Measurements from ENCODE around the gene GSK3A. TPM values are rescaled to one million over a fixed set of nuclear protein-coding genes. Genes with fewer than 3 reads are reported as not detected.

Gene GSK3A
- total and polyA plus RNA-seq, 9 of the 15 experiments (the other 6 are each of a cell fraction or from before 2014, with no cell fraction given) = 0.62 to 90.7 (median 33.3) TPM

DNA sequence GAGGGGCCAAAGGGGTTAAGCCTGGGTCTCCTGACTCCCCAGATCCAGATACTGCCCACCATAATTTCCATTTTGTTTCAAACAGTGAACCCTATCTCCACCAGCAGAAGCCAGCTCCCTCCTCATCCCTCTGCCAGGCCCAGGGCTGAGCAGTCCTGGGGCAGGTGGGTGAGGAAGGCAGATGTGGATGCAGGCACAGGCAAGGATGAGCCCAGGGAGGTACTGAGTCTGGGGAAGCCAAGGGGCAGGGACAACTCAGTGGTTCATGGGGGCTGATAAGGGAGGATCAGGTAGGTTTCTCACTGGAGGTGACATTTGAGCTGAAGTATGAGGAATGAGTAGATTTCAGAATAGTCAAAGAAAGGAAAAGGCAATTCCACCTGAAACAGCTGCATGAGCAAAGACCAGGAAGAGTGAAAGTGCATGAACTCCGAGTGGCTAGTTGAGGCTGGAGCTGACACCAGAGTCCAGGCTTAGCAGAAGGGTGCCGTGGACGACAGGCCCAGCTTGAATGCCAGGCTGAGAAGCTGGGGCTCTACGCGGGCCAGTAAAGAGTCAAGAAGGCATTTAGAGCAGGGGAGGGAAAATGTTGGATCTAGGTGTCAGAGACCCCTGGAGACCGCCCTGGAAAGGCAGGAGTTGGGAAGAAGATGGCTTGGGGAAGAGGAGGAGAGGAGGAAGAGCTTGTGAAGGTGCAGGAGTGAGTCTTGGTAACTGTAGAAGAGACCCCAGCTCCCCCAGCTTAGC, 36.9 kb upstream of the GSK3A start (continued):
- TF ChIP-seq, protein P1, sequence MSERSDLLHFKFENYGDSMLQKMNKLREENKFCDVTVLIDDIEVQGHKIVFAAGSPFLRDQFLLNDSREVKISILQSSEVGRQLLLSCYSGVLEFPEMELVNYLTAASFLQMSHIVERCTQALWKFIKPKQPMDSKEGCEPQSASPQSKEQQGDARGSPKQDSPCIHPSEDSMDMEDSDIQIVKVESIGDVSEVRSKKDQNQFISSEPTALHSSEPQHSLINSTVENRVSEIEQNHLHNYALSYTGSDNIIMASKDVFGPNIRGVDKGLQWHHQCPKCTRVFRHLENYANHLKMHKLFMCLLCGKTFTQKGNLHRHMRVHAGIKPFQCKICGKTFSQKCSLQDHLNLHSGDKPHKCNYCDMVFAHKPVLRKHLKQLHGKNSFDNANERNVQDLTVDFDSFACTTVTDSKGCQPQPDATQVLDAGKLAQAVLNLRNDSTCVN (CRISPR knock-in tag; IDR thresholded peaks at IDR 0.05) = 0 out of 2 replicates have a peak, but pooled peaks have one; percentile 14
- TF ChIP-seq SUPT5H (IDR thresholded peaks at IDR 0.05) = 0 out of 2 replicates have a peak, but pooled peaks have one; percentile 40
- no peak for TF ChIP-seq MEF2A (IDR thresholded peaks at IDR 0.05; ENCODE audit: control insufficient read depth, low read depth, low read length)
- TF ChIP-seq HDGF (IDR thresholded peaks at IDR 0.05) = peak; percentile 92
- TF ChIP-seq, protein P2, sequence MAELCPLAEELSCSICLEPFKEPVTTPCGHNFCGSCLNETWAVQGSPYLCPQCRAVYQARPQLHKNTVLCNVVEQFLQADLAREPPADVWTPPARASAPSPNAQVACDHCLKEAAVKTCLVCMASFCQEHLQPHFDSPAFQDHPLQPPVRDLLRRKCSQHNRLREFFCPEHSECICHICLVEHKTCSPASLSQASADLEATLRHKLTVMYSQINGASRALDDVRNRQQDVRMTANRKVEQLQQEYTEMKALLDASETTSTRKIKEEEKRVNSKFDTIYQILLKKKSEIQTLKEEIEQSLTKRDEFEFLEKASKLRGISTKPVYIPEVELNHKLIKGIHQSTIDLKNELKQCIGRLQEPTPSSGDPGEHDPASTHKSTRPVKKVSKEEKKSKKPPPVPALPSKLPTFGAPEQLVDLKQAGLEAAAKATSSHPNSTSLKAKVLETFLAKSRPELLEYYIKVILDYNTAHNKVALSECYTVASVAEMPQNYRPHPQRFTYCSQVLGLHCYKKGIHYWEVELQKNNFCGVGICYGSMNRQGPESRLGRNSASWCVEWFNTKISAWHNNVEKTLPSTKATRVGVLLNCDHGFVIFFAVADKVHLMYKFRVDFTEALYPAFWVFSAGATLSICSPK (IDR thresholded peaks at IDR 0.05; ENCODE audit: borderline replicate concordance) = no peak
- no peak for TF ChIP-seq BRF1 (IDR thresholded peaks at IDR 0.05; ENCODE audit: borderline replicate concordance, extremely low read depth, insufficient read length)
- TF ChIP-seq RAD51 (IDR thresholded peaks at IDR 0.05; ENCODE audit: borderline replicate concordance, low read depth) = no peak
- no peak for TF ChIP-seq ILF3 (IDR thresholded peaks at IDR 0.05; ENCODE audit: borderline replicate concordance)
- TF ChIP-seq BRD9 (IDR thresholded peaks at IDR 0.05; ENCODE audit: low read depth, partially characterized antibody) = peak; percentile 67
- 0 out of 2 replicates have a peak, but pooled peaks have one; percentile 13 for TF ChIP-seq MTA3 (IDR thresholded peaks at IDR 0.05; ENCODE audit: borderline replicate concordance)
- TF ChIP-seq, protein P3, sequence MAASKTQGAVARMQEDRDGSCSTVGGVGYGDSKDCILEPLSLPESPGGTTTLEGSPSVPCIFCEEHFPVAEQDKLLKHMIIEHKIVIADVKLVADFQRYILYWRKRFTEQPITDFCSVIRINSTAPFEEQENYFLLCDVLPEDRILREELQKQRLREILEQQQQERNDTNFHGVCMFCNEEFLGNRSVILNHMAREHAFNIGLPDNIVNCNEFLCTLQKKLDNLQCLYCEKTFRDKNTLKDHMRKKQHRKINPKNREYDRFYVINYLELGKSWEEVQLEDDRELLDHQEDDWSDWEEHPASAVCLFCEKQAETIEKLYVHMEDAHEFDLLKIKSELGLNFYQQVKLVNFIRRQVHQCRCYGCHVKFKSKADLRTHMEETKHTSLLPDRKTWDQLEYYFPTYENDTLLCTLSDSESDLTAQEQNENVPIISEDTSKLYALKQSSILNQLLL (CRISPR knock-in tag; IDR thresholded peaks at IDR 0.05; ENCODE audit: borderline replicate concordance) = no peak
- TF ChIP-seq CGGBP1 (CRISPR knock-in tag; IDR thresholded peaks at IDR 0.05) = no peak
